PFSK-1 (cell line): ENCODE measurements around the gene PAAF1.

ENCODE experiments used
- FOXP2 ChIP-seq: optimal IDR thresholded peaks from 2 replicates; pipeline ENCODE3; 2011; ENCODE audit warnings: borderline replicate concordance, control low read depth, inconsistent platforms; ENCODE audit not compliant: insufficient read depth; ENCODE audit errors: extremely low read length, extremely low read depth
- POLR2AphosphoS5 ChIP-seq: IDR thresholded peaks from 2 replicates; pipeline ENCODE4 v1.6.1; 2012; ENCODE audit warnings: low read depth, mild to moderate bottlenecking, control low read depth, low read length, moderate library complexity
- REST ChIP-seq, 2 experiments: IDR thresholded peaks; 2 replicates each; pipeline versions ENCODE4 v1.6.1 to v1.8.0; 2011 to 2012; ENCODE audit warnings: low read depth in 2 of 2, low read length in 2 of 2, control low read depth in 1 of 2, inconsistent platforms in 1 of 2, mild to moderate bottlenecking in 1 of 2, moderate library complexity in 1 of 2; ENCODE audit not compliant: insufficient read depth in 1 of 2
- SIN3A ChIP-seq: IDR thresholded peaks from 2 replicates; pipeline ENCODE4 v1.6.1; 2012; ENCODE audit warnings: mild to moderate bottlenecking, low read length, moderate library complexity, borderline replicate concordance; ENCODE audit not compliant: insufficient read depth
- TAF1 ChIP-seq: IDR thresholded peaks from 2 replicates; pipeline ENCODE4 v1.6.1; 2012; ENCODE audit warnings: low read length, control low read depth, borderline replicate concordance; ENCODE audit not compliant: insufficient read depth

The PAAF1 gene

GRCh38 chr11:73869332-73869949 is 7.4 kb upstream of the PAAF1 start:
- TF ChIP-seq POLR2AphosphoS5 = no peak; the same call in 1 of the 2 replicates
- no peak for TF ChIP-seq SIN3A
- TF ChIP-seq FOXP2 = no peak
- no peak for TF ChIP-seq REST (IDR thresholded peaks at IDR 0.05; ENCODE audit: insufficient read depth in 1 of 2, low read depth in 2 of 2, low read length in 2 of 2)
- no peak for TF ChIP-seq TAF1

GRCh38 chr11:73870261-73870660 is 6.5 kb upstream of the PAAF1 start:
- TF ChIP-seq FOXP2 (no peak), TAF1 (no peak), SIN3A (no peak), POLR2AphosphoS5 (no peak), REST (IDR thresholded peaks at IDR 0.05; ENCODE audit: insufficient read depth in 1 of 2, low read depth in 2 of 2, low read length in 2 of 2) (no peak)

GRCh38 chr11:73872749-73873357 is 3.9 kb upstream of the PAAF1 start:
- no peak for TF ChIP-seq TAF1
- TF ChIP-seq POLR2AphosphoS5 = peak; percentile 45

DNA sequence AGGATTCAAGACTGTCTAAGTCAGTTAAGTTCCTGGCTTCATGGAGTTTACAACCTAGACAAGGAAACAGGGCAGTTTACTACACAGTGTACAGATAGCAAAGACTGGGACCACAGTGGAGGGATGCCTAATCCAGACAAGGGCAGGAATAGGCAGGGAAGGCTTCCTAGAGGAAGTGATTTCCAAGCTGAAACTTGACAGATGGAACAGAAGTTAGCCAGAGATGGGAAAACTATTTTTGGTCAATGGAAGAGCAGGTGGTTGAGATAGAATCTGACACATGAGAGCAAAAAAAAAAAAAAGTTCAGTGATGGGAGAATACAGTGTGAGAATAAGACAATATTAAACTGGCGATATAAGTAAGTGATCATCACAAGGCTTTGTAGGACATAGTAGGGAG is 1.4 kb upstream of the PAAF1 start:
- TF ChIP-seq POLR2AphosphoS5 (no peak), TAF1 (no peak), SIN3A (no peak), FOXP2 (no peak), REST (IDR thresholded peaks at IDR 0.05; ENCODE audit: insufficient read depth in 1 of 2, low read depth in 2 of 2, low read length in 2 of 2) (no peak)

GRCh38 chr11:73875840-73876239 is 959 bp upstream of the PAAF1 start:
- TF ChIP-seq FOXP2 = no peak
- TF ChIP-seq SIN3A = no peak
- no peak for TF ChIP-seq REST (IDR thresholded peaks at IDR 0.05; ENCODE audit: insufficient read depth in 1 of 2, low read depth in 2 of 2, low read length in 2 of 2)
